Measurements from ENCODE around the gene C11orf98.

The C11orf98 gene

GRCh38 chr11:62613291-62613778 is 51.7 kb downstream of the C11orf98 start:
- no peak for DNase-seq (ENCODE audit: low read depth in 2 of 2, low spot score in 1 of 2)
